Inflammatory macrophage treated with lipopolysaccharide for 4 hours (primary cell): Measurements from ENCODE around the gene NPEPPS.

Experiments used
- DNase-seq: peaks from one replicate; pipeline ENCODE4 v3.0.0-alpha.2; 2020

Gene NPEPPS

GRCh38 chr17:47634870-47635269 is 104.0 kb downstream of the NPEPPS start:
- DNase-seq, result no peak

- no peak for DNase-seq
Measured at GRCh38 chr17:47635734-47636133, 104.8 kb downstream of the NPEPPS start.

GRCh38 chr17:47636273-47637030 is 105.5 kb downstream of the NPEPPS start:
- DNase-seq, result no peak

GRCh38 chr17:47638903-47639302 is 108.0 kb downstream of the NPEPPS start:
- DNase-seq, result no peak

GRCh38 chr17:47640076-47640475 is 109.2 kb downstream of the NPEPPS start:
- DNase-seq, result no peak

- DNase-seq, result no peak
Measured at GRCh38 chr17:47641202-47641601, 110.3 kb downstream of the NPEPPS start.

GRCh38 chr17:47643116-47643515 is 112.2 kb downstream of the NPEPPS start:
- peak; percentile 46 for DNase-seq

- DNase-seq, result peak; percentile 95
Measured at GRCh38 chr17:47644324-47644723, 113.4 kb downstream of the NPEPPS start.

- DNase-seq, result peak; percentile 100
Measured at GRCh38 chr17:47649153-47649971, 118.5 kb downstream of the NPEPPS start, which contains the start of gene KPNB1. Gene KPNB1, plus strand, starts transcription at chr17:47649919. Its CDS starts 326 bp downstream, at chr17:47650245.

GRCh38 chr17:47649972-47650524 is 119.1 kb downstream of the NPEPPS start:
- peak; percentile 44 for DNase-seq

GRCh38 chr17:47650525-47651522 is 119.9 kb downstream of the NPEPPS start:
- peak; percentile 97 for DNase-seq

- no peak for DNase-seq
Measured at GRCh38 chr17:47651704-47652103, 120.8 kb downstream of the NPEPPS start.

- DNase-seq, result no peak
Measured at GRCh38 chr17:47652570-47652969, 121.7 kb downstream of the NPEPPS start.

GRCh38 chr17:47653442-47653841 is 122.5 kb downstream of the NPEPPS start:
- DNase-seq, result peak; percentile 28

GRCh38 chr17:47654991-47655390 is 124.1 kb downstream of the NPEPPS start:
- DNase-seq, result no peak

- peak; percentile 91 for DNase-seq
Measured at GRCh38 chr17:47660064-47660492, 129.2 kb downstream of the NPEPPS start.

GRCh38 chr17:47663912-47664623 is 133.2 kb downstream of the NPEPPS start:
- peak; percentile 53 for DNase-seq

- no peak for DNase-seq
Measured at GRCh38 chr17:47664624-47664941, 133.7 kb downstream of the NPEPPS start.

GRCh38 chr17:47665655-47666054 is 134.7 kb downstream of the NPEPPS start:
- DNase-seq, result peak; percentile 91

- DNase-seq, result peak; percentile 61
Measured at GRCh38 chr17:47669081-47669480, 138.2 kb downstream of the NPEPPS start.

- peak; percentile 51 for DNase-seq
Measured at GRCh38 chr17:47670064-47670463, 139.2 kb downstream of the NPEPPS start.
